ENCODE measurements around the gene HNF4A. TPM values are rescaled to one million over a fixed set of nuclear protein-coding genes. Genes with fewer than 3 reads are reported as not detected.

Gene HNF4A
- total and polyA plus RNA-seq, 2 donors (not counting 3 experiments of a cell fraction or from before 2014, with no cell fraction given): not detected

- DNase-seq (ENCODE audit: low read depth, low spot score): no peak
- Histone ChIP-seq H2AFZ (ENCODE audit: low read depth, low read length) (no peak overlapping the region), H3K9me3 (replicated peaks; ENCODE audit: control insufficient read depth, insufficient read depth, low read length) (no peaks in the 10 kb centered on the region), H3K36me3 (ENCODE audit: control insufficient read depth in 2 of 2, extremely low read depth in 1 of 2, insufficient read depth in 2 of 2, low read length in 2 of 2) (no peaks in the 10 kb centered on the region), H3K4me3 (replicated peaks in 1 of 3; ENCODE audit: insufficient read depth in 1 of 3, low read depth in 1 of 3, low read length in 3 of 3) (no peak overlapping the region), H3K4me2 (ENCODE audit: insufficient read depth, low read length) (no peak overlapping the region), H3K4me1 (ENCODE audit: control insufficient read depth, extremely low read depth, insufficient read depth, low read length) (no peaks in the 10 kb centered on the region), H3K9ac (replicated peaks; ENCODE audit: extremely low read depth, insufficient read depth, low read length) (no peak overlapping the region), H4K20me1 (replicated peaks; ENCODE audit: control insufficient read depth, extremely low read depth, insufficient read depth, low read length) (no peaks in the 10 kb centered on the region), H3K27me3 (ENCODE audit: control insufficient read depth in 2 of 2, insufficient read depth in 2 of 2, low read length in 2 of 2) (peaks cover 0 to 2% of the 10 kb centered on the region in 2 experiments), H3K9me1 (replicated peaks; ENCODE audit: control insufficient read depth, extremely low read depth, insufficient read depth, low read length) (no peaks in the 10 kb centered on the region), H3K27ac (ENCODE audit: insufficient read depth, low read depth, low read length) (no peak overlapping the region), H3K79me2 (ENCODE audit: control insufficient read depth, insufficient read depth, low read length) (no peaks in the 10 kb centered on the region)
- FAIRE-seq: no peak
- POLR2A ChIA-PET: no interaction called here
- BruUV-seq (replicated peaks): no TSS peak
- TF ChIP-seq MYC (IDR thresholded peaks at IDR 0.05; ENCODE audit: low read depth, low read length) (no peak), GATA2 (IDR thresholded peaks at IDR 0.05; ENCODE audit: insufficient read depth, insufficient read length, low read depth, low read length) (no peak), MAX (IDR thresholded peaks at IDR 0.05; ENCODE audit: insufficient read depth, insufficient read length) (no peak), POLR2AphosphoS5 (IDR thresholded peaks at IDR 0.05; ENCODE audit: insufficient read depth, low read depth, low read length) (no peak), JUN (IDR thresholded peaks at IDR 0.05; ENCODE audit: borderline replicate concordance, insufficient read depth, insufficient read length, low read depth) (no peak), EZH2 (IDR thresholded peaks at IDR 0.05; ENCODE audit: borderline replicate concordance, low read depth, low read length, severe bottlenecking) (no peak), POLR2A (IDR thresholded peaks at IDR 0.05; ENCODE audit: low read depth, low read length) (no peak), CTCF (IDR thresholded peaks at IDR 0.05; ENCODE audit: extremely low read depth in 1 of 2, insufficient read depth in 1 of 2, low read depth in 1 of 2, low read length in 2 of 2) (no peak), FOS (IDR thresholded peaks at IDR 0.05; ENCODE audit: borderline replicate concordance, insufficient read depth, low read length) (no peak)
- CTCF ChIA-PET: no interaction called here
- dilution Hi-C loops (cut with MboI; ENCODE audit: extremely low pct_ligation_motif_present, low sequenced_read_pairs): no loop called here
- intact Hi-C loops (cut with micrococcal nuclease): no loop called here
Observed at GRCh38 chr20:44420497-44420896, 65.0 kb downstream of the HNF4A start.
